IMR-90 (cell line): Measurements from ENCODE around the gene ACTL6B.

ENCODE experiments used
- BHLHE40 ChIP-seq: fragments of 150-350 bp; IDR thresholded peaks from 2 replicates; pipeline ENCODE4 v1.6.1; 2016; ENCODE audit warnings: mild to moderate bottlenecking, low read depth, low read length
- CEBPB ChIP-seq: IDR thresholded peaks from 2 replicates; pipeline ENCODE4 v1.6.1; 2012; ENCODE audit warnings: low read depth, low read length, improper control_type of control experiment
- MAZ ChIP-seq: IDR thresholded peaks from 2 replicates; pipeline ENCODE4 v1.6.1; 2012; ENCODE audit warnings: low read depth, mild to moderate bottlenecking, low read length, improper control_type of control experiment, moderate library complexity, borderline replicate concordance
- MXI1 ChIP-seq: IDR thresholded peaks from 2 replicates; pipeline ENCODE4 v1.6.1; 2012; ENCODE audit warnings: low read depth, mild to moderate bottlenecking, low read length, moderate library complexity, borderline replicate concordance
- POLR2A ChIP-seq: IDR thresholded peaks from 2 replicates; pipeline ENCODE4 v1.6.1; 2012; ENCODE audit warnings: mild to moderate bottlenecking, low read depth, low read length
- RAD21 ChIP-seq: IDR thresholded peaks from 2 replicates; pipeline ENCODE4 v1.6.1; 2012; ENCODE audit warnings: low read length, improper control_type of control experiment
- RCOR1 ChIP-seq: IDR thresholded peaks from 2 replicates; pipeline ENCODE4 v1.6.1; 2012; ENCODE audit warnings: mild to moderate bottlenecking, low read length, improper control_type of control experiment; ENCODE audit not compliant: insufficient replicate concordance
- RFX5 ChIP-seq: IDR thresholded peaks from 2 replicates; pipeline ENCODE4 v1.8.0; 2012; ENCODE audit warnings: low read depth, mild to moderate bottlenecking, low read length, moderate library complexity
- SMC3 ChIP-seq: fragments of 150-350 bp; IDR thresholded peaks from 2 replicates; pipeline ENCODE4 v1.6.1; 2016; ENCODE audit warnings: low read depth, mild to moderate bottlenecking, antibody characterized with exemption, low read length, moderate library complexity
- TF ChIP-seq, protein P1 (sequence below): conservative IDR thresholded peaks from 2 replicates; pipeline ENCODE4 v1.5.1; 2012; ENCODE audit warnings: mild to moderate bottlenecking, low read depth, low read length, improper control_type of control experiment
- TF ChIP-seq, protein P2 (sequence below): fragments of 150-350 bp; IDR thresholded peaks from 2 replicates; pipeline ENCODE4 v1.6.1; 2017; ENCODE audit warnings: mild to moderate bottlenecking, antibody characterized with exemption, low read length, low read depth

DNA sequence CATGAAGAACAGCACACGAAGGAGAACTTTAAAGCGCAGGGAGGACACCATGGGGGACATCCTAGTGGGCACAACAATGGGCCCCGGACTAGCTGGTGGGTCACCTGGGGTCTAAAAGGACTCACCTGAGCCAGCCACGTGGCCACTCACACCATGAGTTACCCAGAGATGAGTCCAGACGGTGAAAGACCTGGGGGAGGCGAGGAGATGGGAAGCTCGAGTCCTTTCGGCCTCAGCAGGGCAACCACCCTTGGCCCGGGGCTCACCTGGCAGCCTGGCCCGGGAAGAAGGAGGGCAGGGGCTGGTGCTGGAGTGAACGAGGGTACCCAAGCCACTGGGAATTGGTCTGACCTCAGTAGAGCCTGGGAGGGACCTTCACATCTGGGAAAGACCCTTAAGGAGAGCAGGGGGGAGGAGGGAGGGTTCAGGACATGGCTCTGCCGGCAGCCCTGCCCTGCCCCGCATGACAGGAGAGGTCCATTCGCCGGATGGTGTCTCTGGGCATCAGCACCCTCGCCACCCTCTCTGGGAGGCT, 32.1 kb upstream of the ACTL6B start:
- TF ChIP-seq POLR2A, result no peak
- TF ChIP-seq, protein P1, sequence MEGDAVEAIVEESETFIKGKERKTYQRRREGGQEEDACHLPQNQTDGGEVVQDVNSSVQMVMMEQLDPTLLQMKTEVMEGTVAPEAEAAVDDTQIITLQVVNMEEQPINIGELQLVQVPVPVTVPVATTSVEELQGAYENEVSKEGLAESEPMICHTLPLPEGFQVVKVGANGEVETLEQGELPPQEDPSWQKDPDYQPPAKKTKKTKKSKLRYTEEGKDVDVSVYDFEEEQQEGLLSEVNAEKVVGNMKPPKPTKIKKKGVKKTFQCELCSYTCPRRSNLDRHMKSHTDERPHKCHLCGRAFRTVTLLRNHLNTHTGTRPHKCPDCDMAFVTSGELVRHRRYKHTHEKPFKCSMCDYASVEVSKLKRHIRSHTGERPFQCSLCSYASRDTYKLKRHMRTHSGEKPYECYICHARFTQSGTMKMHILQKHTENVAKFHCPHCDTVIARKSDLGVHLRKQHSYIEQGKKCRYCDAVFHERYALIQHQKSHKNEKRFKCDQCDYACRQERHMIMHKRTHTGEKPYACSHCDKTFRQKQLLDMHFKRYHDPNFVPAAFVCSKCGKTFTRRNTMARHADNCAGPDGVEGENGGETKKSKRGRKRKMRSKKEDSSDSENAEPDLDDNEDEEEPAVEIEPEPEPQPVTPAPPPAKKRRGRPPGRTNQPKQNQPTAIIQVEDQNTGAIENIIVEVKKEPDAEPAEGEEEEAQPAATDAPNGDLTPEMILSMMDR, result no peak
- TF ChIP-seq, protein P2, sequence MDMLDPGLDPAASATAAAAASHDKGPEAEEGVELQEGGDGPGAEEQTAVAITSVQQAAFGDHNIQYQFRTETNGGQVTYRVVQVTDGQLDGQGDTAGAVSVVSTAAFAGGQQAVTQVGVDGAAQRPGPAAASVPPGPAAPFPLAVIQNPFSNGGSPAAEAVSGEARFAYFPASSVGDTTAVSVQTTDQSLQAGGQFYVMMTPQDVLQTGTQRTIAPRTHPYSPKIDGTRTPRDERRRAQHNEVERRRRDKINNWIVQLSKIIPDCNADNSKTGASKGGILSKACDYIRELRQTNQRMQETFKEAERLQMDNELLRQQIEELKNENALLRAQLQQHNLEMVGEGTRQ, result no peak
- TF ChIP-seq CEBPB, result no peak
- no peak for TF ChIP-seq RFX5
- TF ChIP-seq MAZ, result no peak
- no peak for TF ChIP-seq RCOR1
- TF ChIP-seq BHLHE40, result no peak
- TF ChIP-seq RAD21, result no peak
- TF ChIP-seq MXI1, result no peak
- no peak for TF ChIP-seq SMC3
